H9 (cell line): ENCODE data around the gene STK17B. TPM values are rescaled to one million over a fixed set of nuclear protein-coding genes. Genes with fewer than 3 reads are reported as not detected.

Experiments
- DNase-seq: peaks from one replicate; pipeline ENCODE4 v3.0.0-alpha.2; 2017
- H2AFZ ChIP-seq: one replicate; pipeline ENCODE4 v1.6.1; 2013; ENCODE audit warnings: mild to moderate bottlenecking, low read length, control low read depth, moderate library complexity
- H2AK5ac ChIP-seq: 2 replicates; pipeline ENCODE4 v1.6.1; 2013; ENCODE audit warnings: low read length, control low read depth, mixed read lengths; ENCODE audit not compliant: insufficient read length
- H2BK120ac ChIP-seq: one replicate; pipeline ENCODE4 v1.6.1; 2013; ENCODE audit warnings: low read depth, mild to moderate bottlenecking, low read length, control low read depth, inconsistent platforms; ENCODE audit not compliant: poor library complexity, severe bottlenecking
- H2BK12ac ChIP-seq: 2 replicates; pipeline ENCODE4 v1.6.1; 2013; ENCODE audit warnings: low read length, control low read depth, mixed read lengths, low read depth; ENCODE audit not compliant: insufficient read length
- H2BK15ac ChIP-seq: 2 replicates; pipeline ENCODE4 v1.6.1; 2013; ENCODE audit warnings: low read depth, low read length, control low read depth
- H2BK20ac ChIP-seq: one replicate; pipeline ENCODE4 v1.6.1; 2013; ENCODE audit warnings: low read depth, mild to moderate bottlenecking, low read length, control low read depth, inconsistent platforms; ENCODE audit not compliant: poor library complexity, severe bottlenecking
- H2BK5ac ChIP-seq: 2 replicates; pipeline ENCODE4 v1.6.1; 2013; ENCODE audit warnings: low read length, control low read depth, mixed read lengths; ENCODE audit not compliant: insufficient read length
- H3K14ac ChIP-seq: 2 replicates; pipeline ENCODE4 v1.6.1; 2013; ENCODE audit warnings: low read length, control low read depth; ENCODE audit not compliant: insufficient read depth
- H3K18ac ChIP-seq: 2 replicates; pipeline ENCODE4 v1.6.1; 2013; ENCODE audit warnings: low read depth, mild to moderate bottlenecking, mixed read lengths, low read length, control low read depth; ENCODE audit not compliant: insufficient read length
- H3K23ac ChIP-seq: 2 replicates; pipeline ENCODE4 v1.6.1; 2013; ENCODE audit warnings: low read length, control low read depth, mixed read lengths, low read depth; ENCODE audit not compliant: insufficient read length
- H3K23me2 ChIP-seq: 2 replicates; pipeline ENCODE4 v1.6.1; 2013; ENCODE audit warnings: low read depth, mild to moderate bottlenecking, mixed read lengths, low read length, control low read depth; ENCODE audit not compliant: insufficient read length, poor library complexity, severe bottlenecking
- H3K27ac ChIP-seq: 2 replicates; pipeline ENCODE4 v1.5.1; 2013; ENCODE audit warnings: low read length, control low read depth, mixed read lengths, low read depth; ENCODE audit not compliant: insufficient read length
- H3K27me3 ChIP-seq: 2 replicates; pipeline ENCODE4 v1.6.1; 2013; ENCODE audit warnings: low read length, control low read depth, inconsistent platforms; ENCODE audit not compliant: insufficient read depth
- H3K4ac ChIP-seq: 2 replicates; pipeline ENCODE4 v1.6.1; 2013; ENCODE audit warnings: low read depth, mild to moderate bottlenecking, control low read depth, inconsistent platforms, low read length, moderate library complexity
- H3K4me1 ChIP-seq: 2 replicates; pipeline ENCODE4 v1.6.1; 2013; ENCODE audit warnings: low read length, control low read depth, inconsistent platforms; ENCODE audit not compliant: insufficient read depth
- H3K4me2 ChIP-seq: 2 replicates; pipeline ENCODE4 v1.6.1; 2013; ENCODE audit warnings: low read length, control low read depth, mixed read lengths; ENCODE audit not compliant: insufficient read length, insufficient read depth
- H3K56ac ChIP-seq: 2 replicates; pipeline ENCODE4 v1.6.1; 2013; ENCODE audit warnings: low read depth, mild to moderate bottlenecking, mixed read lengths, low read length, control low read depth; ENCODE audit not compliant: insufficient read length
- H3K79me1 ChIP-seq: 2 replicates; pipeline ENCODE4 v1.6.1; 2013; ENCODE audit warnings: low read depth, mild to moderate bottlenecking, moderate library complexity, low read length, control low read depth, inconsistent platforms; ENCODE audit not compliant: insufficient read depth, poor library complexity, severe bottlenecking
- H3K79me2 ChIP-seq: 2 replicates; pipeline ENCODE4 v1.6.1; 2013; ENCODE audit warnings: low read length, control low read depth, inconsistent platforms; ENCODE audit not compliant: insufficient read depth
- H3K9ac ChIP-seq: 2 replicates; pipeline ENCODE4 v1.6.1; 2013; ENCODE audit warnings: low read length, control low read depth, mixed read lengths; ENCODE audit not compliant: insufficient read length; ENCODE audit errors: extremely low read depth
- H3K9me3 ChIP-seq: one replicate; pipeline ENCODE4 v1.6.1; 2013; ENCODE audit warnings: low read depth, low read length, inconsistent platforms; ENCODE audit not compliant: control insufficient read depth
- H3T11ph ChIP-seq: one replicate; pipeline ENCODE4 v1.6.1; 2013; ENCODE audit warnings: mild to moderate bottlenecking, low read length, control low read depth, inconsistent platforms
- H4K20me1 ChIP-seq: one replicate; pipeline ENCODE4 v1.6.1; 2013; ENCODE audit not compliant: control insufficient read depth, insufficient read length, insufficient read depth
- H4K5ac ChIP-seq: 2 replicates; pipeline ENCODE4 v1.6.1; 2013; ENCODE audit warnings: low read depth, mild to moderate bottlenecking, mixed read lengths, low read length, control low read depth; ENCODE audit not compliant: insufficient read length
- H4K8ac ChIP-seq: replicated peaks from 2 replicates; pipeline ENCODE4 v1.6.1; 2013; ENCODE audit warnings: low read length, control low read depth, mixed read lengths, low read depth; ENCODE audit not compliant: insufficient read length
- H4K91ac ChIP-seq: 2 replicates; pipeline ENCODE4 v1.6.1; 2013; ENCODE audit warnings: low read depth, mild to moderate bottlenecking, moderate library complexity, mixed read lengths, low read length, control low read depth; ENCODE audit not compliant: insufficient read length
- H3K27ac Mint-ChIP-seq, 3 experiments: 2 replicates in 2 of 3; 3 replicates in 1 of 3; pipeline ENCODE4 v1.8.0; 2020 to 2021; ENCODE audit warnings: mixed read lengths in 3 of 3, mild to moderate bottlenecking in 1 of 3, moderate library complexity in 1 of 3
- H3K27me3 Mint-ChIP-seq: 2 replicates; pipeline ENCODE4 v1.8.0; 2021; ENCODE audit warnings: low read depth, mild to moderate bottlenecking, moderate library complexity, mixed read lengths
- H3K36me3 Mint-ChIP-seq, 3 experiments: 2 replicates in 2 of 3; 3 replicates in 1 of 3; pipeline ENCODE4 v1.8.0; 2020 to 2021; ENCODE audit warnings: low read depth in 3 of 3, mixed read lengths in 3 of 3; ENCODE audit not compliant: insufficient read depth in 1 of 3
- H3K4me1 Mint-ChIP-seq, 2 experiments: 2 replicates each; pipeline ENCODE4 v1.8.0; 2020; ENCODE audit warnings: mixed read lengths in 2 of 2
- H3K4me3 Mint-ChIP-seq, 2 experiments: 2 replicates in 1 of 2; 3 replicates in 1 of 2; pipeline ENCODE4 v1.8.0; 2020 to 2021; ENCODE audit warnings: mild to moderate bottlenecking in 2 of 2, mixed read lengths in 2 of 2, moderate library complexity in 1 of 2
- H3K9me3 Mint-ChIP-seq, 2 experiments: 2 replicates in 1 of 2; 3 replicates in 1 of 2; pipeline ENCODE4 v1.8.0; 2020; ENCODE audit warnings: mild to moderate bottlenecking in 2 of 2, mixed read lengths in 2 of 2, moderate library complexity in 1 of 2
- CTCF ChIP-seq: fragments of 200-600 bp; sonication (generic); conservative IDR thresholded peaks from 3 replicates; pipeline ENCODE4 v1.8.0; 2021; ENCODE audit warnings: antibody characterized with exemption, mild to moderate bottlenecking
- WGBS: extraction: QIAGEN DNeasy Blood & Tissue Kit; methylation state at CpG from one replicate; pipeline ENCODE4 v1.1.7; 2013; ENCODE audit warnings: missing lambda C conversion rate, low lambda C conversion rate, mixed read lengths; ENCODE audit not compliant: insufficient read length; ENCODE audit errors: extremely low coverage; 5-methylcytosine and 5-hydroxymethylcytosine counted together
- total RNA-seq: library from RNA; stranded (reverse); gene quantifications from 2 replicates; pipeline ENCODE4 v1.2.1, GENCODE V29; 2021

The STK17B gene
- total RNA-seq, 1 experiment from 2014 or later: 6.1 TPM

- Histone ChIP-seq H3K56ac (no peak overlapping the region), H3K4me1 (no peaks in the 10 kb centered on the region), H4K20me1 (no peaks in the 10 kb centered on the region), H2BK120ac (no peak overlapping the region), H2BK15ac (no peak overlapping the region), H3K79me2 (no peaks in the 10 kb centered on the region), H3K9ac (no peak overlapping the region), H2AK5ac (no peak overlapping the region), H2AFZ (no peak overlapping the region), H3T11ph (no peak overlapping the region), H3K79me1 (no peaks in the 10 kb centered on the region), H3K27me3 (no peaks in the 10 kb centered on the region), H2BK20ac (no peak overlapping the region), H3K4ac (no peak overlapping the region), H3K27ac (no peak overlapping the region), H3K4me2 (no peak overlapping the region), H2BK12ac (no peak overlapping the region), H4K91ac (no peak overlapping the region), H3K18ac (no peak overlapping the region), H2BK5ac (no peak overlapping the region), H3K9me3 (no peaks in the 10 kb centered on the region), H4K8ac (no peak overlapping the region), H3K23me2 (no peaks in the 10 kb centered on the region), H3K23ac (no peak overlapping the region), H3K14ac (no peak overlapping the region), H4K5ac (no peak overlapping the region)
- Mint-ChIP-seq H3K4me1 (no peaks in the 10 kb centered on the region), H3K27ac (no peak overlapping the region), H3K36me3 (no peaks in the 10 kb centered on the region), H3K4me3 (no peak overlapping the region), H3K9me3 (peaks cover 0 to 3% of the 10 kb centered on the region in 2 experiments; a peak in 1 of 5 replicates), H3K27me3 (no peaks in the 10 kb centered on the region)
- WGBS: no CpG with 5 or more reads among the region's 1 CpG
- no peak for TF ChIP-seq CTCF
- no peak for DNase-seq
Measured at GRCh38 chr2:196191541-196191940, 20.2 kb upstream of the STK17B start.
